HG03108 (cell line): ENCODE results near the gene TNFSF9.
"Not testable (repeated sequence)": the region's sequence is repeated elsewhere in the genome, so short reads cannot be mapped to it uniquely, and the experiment has no call there.

Experiments used
- ATAC-seq: cut with Tn5 transposase; IDR thresholded peaks from one replicate; pipeline ENCODE4 v1.9.1; 2021; ENCODE audit warnings: moderate library complexity; ENCODE audit not compliant: unreplicated experiment

TNFSF9 gene

DNA sequence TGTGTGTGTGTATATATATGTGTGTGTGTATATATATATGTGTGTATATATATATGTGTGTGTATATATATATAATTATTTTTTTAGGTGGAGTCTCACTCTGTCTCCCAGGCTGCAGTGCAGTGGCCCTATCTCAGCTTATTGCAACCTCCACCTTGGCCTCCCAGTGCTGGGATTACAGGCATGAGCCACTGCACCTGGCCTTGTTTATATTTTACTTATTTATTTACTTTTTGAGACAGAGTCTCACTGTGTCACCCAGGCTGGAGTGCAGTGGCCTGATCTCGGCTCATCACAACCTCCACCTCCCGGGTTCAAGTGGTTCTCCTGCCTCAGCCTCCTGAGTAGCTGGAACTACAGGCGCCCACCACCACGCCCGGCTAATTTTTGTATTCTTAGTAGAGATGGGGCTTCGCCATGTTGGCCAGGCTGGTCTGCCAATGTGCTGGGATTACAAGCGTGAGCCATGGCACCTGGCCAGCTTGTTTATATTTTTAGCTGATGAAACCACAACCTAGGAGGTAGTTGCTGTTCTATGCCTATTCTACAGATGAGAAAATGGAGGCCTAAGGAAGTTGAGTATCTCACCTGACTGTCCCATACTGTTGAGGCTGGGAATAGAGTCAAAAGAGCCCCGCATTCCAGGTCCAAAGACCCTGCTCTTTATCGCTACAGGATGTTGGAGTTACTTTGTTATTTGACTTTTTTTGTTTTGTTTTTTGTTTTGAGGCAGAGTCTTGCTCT, 22.6 kb upstream of the TNFSF9 start:
- not testable (repeated sequence) for ATAC-seq

DNA sequence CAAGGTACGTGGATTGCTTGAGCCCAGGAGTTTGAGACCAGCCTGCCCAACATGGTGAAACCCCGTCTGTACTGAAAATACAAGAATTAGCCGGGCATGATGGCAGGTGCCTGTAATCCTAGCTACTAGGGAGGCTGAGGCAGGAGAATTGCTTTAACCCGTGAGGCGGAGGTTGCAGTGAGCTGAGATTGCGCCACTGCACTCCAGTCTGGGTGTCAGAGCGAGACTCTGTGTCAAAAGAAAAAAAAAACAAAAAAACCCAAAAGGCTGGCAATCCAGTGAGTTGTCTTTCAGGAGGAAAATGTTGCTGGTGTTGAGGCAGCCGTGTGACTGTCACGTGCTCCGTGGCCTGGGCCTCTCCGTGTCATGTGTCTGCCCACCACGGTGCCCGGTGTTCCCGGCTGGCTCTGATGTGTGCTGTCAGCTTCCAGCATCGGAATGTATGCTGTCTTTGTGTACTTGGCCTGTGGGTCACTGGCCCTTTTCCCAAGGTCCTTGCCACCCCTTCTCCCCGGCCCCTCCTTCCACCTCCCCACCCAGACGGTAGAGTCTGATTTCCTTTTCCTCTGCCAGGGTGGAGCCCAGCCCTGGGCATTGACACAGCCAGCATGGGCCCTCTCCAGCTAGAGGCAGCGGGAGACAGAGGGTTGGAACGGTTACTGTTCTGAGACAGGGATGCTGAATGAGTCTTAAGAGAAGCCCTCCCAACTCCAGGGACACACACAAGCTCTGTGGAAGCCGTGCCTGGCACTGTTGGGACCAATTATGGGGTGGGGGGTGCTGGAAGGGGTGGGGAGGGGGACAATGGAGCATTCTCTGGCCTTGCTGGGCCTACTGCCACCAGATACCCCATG, 21.5 kb upstream of the TNFSF9 start:
- ATAC-seq, result no peak

- ATAC-seq, result no peak
These were observed 20.2 kb upstream of the TNFSF9 start for GRCh38 chr19:6510618-6511017.

DNA sequence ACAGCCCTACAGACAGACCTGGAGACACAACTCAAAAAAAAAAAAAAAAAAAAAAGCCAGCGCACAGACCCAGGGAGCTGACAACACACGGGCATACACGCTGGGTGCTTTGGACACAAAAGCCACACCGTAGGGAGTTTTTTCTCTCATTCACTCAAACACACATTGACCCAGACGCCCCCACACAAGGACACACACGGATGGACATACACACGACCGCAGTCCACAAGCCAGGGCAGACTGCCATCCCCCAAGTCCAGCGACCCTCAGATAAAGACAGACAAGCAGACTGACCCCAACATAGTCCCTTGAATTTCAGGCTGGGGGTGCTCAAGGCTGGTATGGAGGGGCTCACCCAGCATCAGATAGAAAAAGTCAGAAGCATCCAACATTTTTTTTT, 16.7 kb upstream of the TNFSF9 start:
- no peak for ATAC-seq

GRCh38 chr19:6514926-6515544, 15.8 kb upstream of the TNFSF9 start:
- ATAC-seq, result no peak

GRCh38 chr19:6516018-6516658, 14.7 kb upstream of the TNFSF9 start:
- peak; percentile 34 for ATAC-seq

GRCh38 chr19:6516659-6517291, 14.1 kb upstream of the TNFSF9 start:
- peak; percentile 39 for ATAC-seq

- ATAC-seq, result no peak
These were observed 12.5 kb upstream of the TNFSF9 start for GRCh38 chr19:6518145-6518911.

- ATAC-seq, result no peak
These were observed 11.5 kb upstream of the TNFSF9 start for GRCh38 chr19:6519289-6519688.

DNA sequence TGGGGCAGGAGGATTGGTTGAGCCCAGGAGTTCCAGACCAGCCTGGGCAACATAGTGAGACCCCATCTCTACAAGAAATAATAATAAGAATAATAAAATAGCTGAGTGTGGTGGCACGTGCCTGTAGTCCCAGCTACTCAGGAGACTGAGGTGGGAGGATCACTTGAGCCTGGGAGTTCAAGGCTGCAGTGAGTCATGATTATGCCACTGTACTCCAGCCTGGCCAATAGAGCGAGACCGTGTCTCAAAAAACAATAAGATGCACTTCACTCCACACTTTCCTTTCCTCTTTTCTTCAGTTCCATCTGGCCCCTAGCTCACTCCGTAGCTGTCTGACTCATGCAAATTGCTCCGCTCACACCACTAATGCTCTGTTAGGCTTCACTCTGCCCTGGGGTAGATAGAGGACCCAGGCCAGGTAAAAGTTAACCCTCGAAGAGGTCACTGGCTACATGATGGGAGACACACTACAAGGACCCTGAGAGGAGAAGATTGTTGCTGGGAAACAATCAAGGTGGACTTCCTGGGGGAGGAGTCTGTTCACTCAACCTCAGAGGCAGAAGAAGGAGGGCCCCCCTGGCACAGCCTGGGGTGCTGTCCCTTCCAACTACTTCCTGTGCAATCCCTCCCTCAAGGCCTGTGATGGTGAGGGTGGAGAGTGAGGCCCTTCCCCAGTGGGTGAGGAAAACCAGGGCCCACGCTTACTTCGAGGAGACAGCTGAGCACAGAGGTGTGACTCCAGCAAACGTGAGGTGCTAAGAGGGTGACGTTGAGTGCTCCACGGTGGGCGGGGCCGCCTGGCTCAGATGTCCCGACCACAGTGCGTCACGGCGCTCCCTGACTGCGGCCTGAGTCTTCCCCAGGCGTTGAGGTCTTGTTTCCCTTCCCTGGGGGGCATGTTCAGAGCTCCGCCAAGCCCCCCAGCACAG, 8.8 kb upstream of the TNFSF9 start:
- peak; percentile 35 for ATAC-seq

- ATAC-seq, result no peak
These were observed 8.1 kb upstream of the TNFSF9 start for GRCh38 chr19:6522712-6523111.

GRCh38 chr19:6524311-6524710, 6.5 kb upstream of the TNFSF9 start:
- ATAC-seq, result no peak

- peak; percentile 42 for ATAC-seq
These were observed 2.8 kb upstream of the TNFSF9 start for GRCh38 chr19:6527893-6528543.

DNA sequence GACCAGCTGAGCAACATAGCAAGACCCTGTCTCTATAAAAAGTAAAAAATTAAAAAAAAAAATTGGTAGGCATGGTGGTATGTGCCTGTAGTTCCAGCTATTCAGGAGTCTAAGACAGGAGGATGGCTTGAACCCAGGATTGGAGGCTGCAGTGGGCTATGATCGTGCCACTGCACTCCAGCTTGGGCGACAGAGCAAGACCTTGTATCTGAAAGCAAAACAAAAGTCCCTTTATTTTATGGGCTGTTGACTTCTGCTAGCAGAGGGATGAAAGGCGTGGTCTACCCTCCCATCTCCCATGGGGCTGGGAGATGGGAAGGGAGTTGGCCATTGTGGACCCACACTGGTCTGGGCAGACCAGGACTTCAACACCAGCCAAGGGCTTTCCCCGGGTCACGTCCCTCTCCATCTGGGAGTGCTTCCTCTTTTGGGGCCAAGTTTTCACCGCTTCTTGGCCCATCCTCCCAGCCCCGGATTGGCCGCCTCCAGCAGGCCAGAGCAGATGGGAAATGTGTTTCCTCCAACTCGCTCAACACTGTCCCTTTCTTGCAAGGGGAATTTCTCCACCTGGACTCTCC, 2.2 kb upstream of the TNFSF9 start:
- no peak for ATAC-seq

GRCh38 chr19:6529351-6529750, 1.5 kb upstream of the TNFSF9 start:
- no peak for ATAC-seq

GRCh38 chr19:6529937-6530385, 865 bp upstream of the TNFSF9 start:
- no peak for ATAC-seq

- no peak for ATAC-seq
These were observed 533 bp downstream of the TNFSF9 start for GRCh38 chr19:6531163-6531955.
